Bronchial epithelial cell (primary cell): Measurements from ENCODE around the gene DNAJB6. TPM values are rescaled to one million over a fixed set of nuclear protein-coding genes. Genes with fewer than 3 reads are reported as not detected.

ENCODE experiments used
- DNase-seq: peaks from one replicate; pipeline ENCODE4 v3.0.0-alpha.2; 2010; ENCODE audit warnings: low read depth
- FAIRE-seq: peaks from 2 replicates; lab custom pipeline; 2011; peaks lifted over from hg19 to GRCh38; lab: Jason Lieb, UNC
- H3K27me3 ChIP-seq: 2 replicates; pipeline ENCODE4 v1.5.1; 2011; ENCODE audit warnings: low read length; ENCODE audit not compliant: control insufficient read depth, insufficient read depth
- H3K36me3 ChIP-seq: 2 replicates; pipeline ENCODE4 v1.5.1; 2011; ENCODE audit warnings: low read length; ENCODE audit not compliant: control insufficient read depth, insufficient read depth
- H3K4me3 ChIP-seq: 2 replicates; pipeline ENCODE4 v1.5.1; 2011; ENCODE audit warnings: mild to moderate bottlenecking, low read depth, low read length, control low read depth
- total RNA-seq: library from RNA; depleted of rRNA; stranded (reverse); fragments of >200 nt; gene quantifications from 2 replicates; pipeline ENCODE4 v1.2.1, GENCODE V29; 2014
- TF ChIP-seq, protein P1 (sequence below): IDR thresholded peaks from 2 replicates; pipeline ENCODE4 v1.5.1; 2011; ENCODE audit warnings: mild to moderate bottlenecking, moderate library complexity, low read length, control low read depth, inconsistent platforms; ENCODE audit not compliant: insufficient read depth, severe bottlenecking

The DNAJB6 gene
- total RNA-seq, 1 donor from 2014 or later = 87.9 TPM

DNA sequence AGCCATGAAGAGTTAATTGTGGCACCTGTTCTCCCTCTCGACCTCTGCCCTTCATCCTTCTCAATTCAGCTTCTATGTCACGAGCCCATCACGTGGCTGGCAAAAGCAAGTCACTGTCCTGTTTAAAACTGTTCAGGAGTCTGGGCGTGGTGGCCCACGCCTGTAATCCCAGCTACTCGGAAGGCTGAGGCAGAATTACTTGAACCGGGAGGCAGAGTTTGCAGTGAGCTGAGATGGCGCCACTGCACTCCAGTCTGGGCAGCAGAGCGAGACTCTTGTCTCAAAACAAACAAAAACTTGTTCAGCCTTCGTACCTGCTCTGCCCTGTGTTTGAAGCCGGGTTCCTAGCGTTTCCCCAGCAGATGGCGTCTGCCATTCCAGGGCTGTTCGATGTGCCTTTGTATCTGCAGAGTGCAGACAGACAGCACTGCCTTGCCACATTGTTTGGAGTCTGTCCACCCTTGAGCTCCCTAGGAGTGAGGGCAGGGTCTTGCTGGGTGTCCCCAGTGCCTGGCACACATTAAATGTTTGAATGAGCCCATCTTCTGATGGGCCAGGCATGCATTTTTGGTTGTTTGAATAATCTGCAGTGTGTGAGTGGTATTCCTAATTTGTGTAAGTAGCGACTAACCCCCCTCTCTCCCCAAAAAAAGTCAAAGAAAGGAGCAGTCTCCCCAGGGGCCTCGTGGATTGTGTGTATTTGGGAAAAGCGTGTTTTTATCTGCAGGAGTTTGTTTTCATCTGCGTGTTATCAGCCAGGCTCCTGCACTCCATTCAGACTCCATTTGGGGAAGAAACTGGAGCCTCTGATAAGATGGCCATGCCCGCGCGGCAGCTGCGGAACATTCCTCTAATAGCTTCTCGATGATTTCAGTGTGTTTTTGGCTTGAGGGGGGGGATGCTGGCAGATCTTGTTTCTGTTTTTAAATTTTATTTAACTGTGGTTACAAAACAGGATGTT lies 61.2 kb downstream of the DNAJB6 start:
- no peak for FAIRE-seq
- H3K4me3 ChIP-seq = no peak overlapping the region
- H3K36me3 ChIP-seq = peaks cover 3% of the 10 kb centered on the region
- no peaks in the 10 kb centered on the region for H3K27me3 ChIP-seq
- DNase-seq = peak; percentile 65
- TF ChIP-seq, protein P1, sequence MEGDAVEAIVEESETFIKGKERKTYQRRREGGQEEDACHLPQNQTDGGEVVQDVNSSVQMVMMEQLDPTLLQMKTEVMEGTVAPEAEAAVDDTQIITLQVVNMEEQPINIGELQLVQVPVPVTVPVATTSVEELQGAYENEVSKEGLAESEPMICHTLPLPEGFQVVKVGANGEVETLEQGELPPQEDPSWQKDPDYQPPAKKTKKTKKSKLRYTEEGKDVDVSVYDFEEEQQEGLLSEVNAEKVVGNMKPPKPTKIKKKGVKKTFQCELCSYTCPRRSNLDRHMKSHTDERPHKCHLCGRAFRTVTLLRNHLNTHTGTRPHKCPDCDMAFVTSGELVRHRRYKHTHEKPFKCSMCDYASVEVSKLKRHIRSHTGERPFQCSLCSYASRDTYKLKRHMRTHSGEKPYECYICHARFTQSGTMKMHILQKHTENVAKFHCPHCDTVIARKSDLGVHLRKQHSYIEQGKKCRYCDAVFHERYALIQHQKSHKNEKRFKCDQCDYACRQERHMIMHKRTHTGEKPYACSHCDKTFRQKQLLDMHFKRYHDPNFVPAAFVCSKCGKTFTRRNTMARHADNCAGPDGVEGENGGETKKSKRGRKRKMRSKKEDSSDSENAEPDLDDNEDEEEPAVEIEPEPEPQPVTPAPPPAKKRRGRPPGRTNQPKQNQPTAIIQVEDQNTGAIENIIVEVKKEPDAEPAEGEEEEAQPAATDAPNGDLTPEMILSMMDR = peak; percentile 77

DNA sequence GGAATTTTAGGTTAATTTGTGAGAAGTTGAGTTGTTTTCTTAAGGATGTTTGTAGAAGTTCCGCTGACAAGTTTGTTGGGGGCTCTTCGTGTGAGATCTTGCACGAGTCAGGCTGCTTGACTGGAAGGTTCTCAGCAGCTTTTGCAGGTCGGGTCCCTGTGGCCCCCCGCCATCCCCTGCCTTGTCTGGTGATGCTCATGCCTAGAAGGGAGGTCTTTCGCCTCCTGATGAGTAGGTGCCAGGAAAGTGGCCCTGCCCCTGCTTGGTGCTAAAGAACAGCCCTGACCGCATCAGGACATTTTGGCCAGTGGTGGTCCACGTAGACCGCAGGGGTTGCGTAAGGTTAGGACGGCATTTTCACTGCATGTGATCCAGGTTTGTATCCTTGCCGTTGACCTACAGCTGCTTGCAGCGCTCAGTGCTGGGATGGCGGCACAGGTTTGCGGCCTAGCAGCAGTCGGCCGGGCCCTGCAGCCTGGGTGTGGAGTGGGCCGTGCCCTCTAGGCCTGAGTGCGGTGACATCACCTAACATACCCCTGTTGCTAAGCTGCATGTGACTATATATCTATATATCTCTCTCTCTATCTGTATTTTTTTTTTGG lies 62.4 kb downstream of the DNAJB6 start:
- no peak for FAIRE-seq
- H3K36me3 ChIP-seq = peaks cover 3% of the 10 kb centered on the region
- TF ChIP-seq, protein P1 = no peak
- no peak for DNase-seq
- no peak overlapping the region for H3K4me3 ChIP-seq
- H3K27me3 ChIP-seq = no peaks in the 10 kb centered on the region

DNA sequence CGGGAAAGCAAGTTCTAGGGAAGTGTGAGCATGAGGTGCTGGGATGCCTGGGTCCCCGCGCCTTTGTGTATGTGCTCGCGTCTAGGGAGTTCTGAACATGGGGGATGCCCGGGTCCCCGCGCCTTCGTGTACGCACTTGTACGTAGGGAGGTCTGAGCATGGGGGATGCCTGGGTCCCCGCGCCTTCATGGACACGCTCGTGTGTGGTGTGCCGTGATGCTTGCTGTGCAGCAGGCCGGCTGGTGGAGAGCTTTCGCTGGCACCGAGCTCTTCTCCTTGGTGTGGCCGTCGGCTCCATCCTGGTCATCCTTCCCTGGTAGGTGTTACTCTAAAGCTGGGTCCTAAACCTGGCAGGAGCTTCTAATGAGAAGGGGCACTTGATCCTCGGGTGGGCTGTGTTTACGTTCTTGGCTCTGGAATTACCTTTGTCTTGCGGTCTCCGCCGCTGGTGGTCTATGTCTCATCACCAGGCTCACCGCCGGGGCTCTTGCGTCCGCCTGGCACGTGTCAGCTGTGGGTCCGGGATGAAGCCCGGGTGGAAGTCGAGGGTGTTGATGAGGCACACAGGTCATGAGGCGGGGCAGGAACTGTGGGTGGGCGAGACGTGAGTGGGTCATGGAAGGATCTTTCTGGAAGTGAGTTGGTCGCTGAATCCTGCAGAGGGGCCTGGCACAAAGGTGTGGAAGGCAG lies 63.5 kb downstream of the DNAJB6 start:
- Histone ChIP-seq H3K27me3 (no peaks in the 10 kb centered on the region), H3K36me3 (peaks cover 3% of the 10 kb centered on the region), H3K4me3 (no peak overlapping the region)
- FAIRE-seq (no peak), DNase-seq (no peak)
- TF ChIP-seq, protein P1 = no peak

DNA sequence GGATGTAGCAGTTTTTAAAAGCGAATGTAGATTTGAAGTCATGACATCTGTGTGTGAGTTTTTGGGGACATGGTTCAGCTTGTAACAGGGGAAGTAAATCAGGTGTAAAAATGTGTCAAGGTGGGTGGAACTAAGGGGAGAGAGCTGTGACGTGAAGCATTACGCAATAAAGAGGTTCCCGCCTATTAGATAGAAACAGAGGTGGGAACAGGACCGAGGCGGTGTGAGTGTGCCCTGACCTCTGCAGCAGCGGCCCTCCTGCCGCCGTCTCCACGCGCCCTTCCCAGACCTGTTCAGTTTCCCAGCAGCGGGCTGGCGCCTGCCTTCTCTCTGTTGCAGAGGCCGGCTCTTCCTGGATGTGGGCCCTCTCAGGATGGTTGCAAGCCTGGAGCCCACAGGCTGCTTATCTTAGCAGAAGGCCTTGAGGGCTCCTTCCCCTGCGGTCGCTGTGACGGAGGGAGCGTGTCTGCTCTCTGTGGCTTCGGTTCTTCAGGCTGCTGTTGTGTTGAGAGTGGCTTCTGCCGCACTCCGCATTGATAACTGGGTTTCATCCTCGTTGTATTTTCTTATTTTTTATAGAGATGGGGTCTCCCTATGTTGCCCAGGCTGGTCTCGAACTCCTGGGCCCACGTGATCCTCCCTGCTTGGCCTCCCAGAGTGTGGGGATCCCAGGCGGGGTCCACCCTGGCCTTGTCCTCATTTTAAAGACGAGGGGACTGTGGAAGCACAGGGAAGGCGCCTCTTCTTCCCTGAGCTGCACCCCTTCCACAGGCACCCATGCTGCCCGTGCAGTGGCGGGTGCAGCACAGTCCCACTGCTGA lies 65.0 kb downstream of the DNAJB6 start:
- H3K4me3 ChIP-seq = no peak overlapping the region
- DNase-seq (no peak), FAIRE-seq (no peak)
- peaks cover 3% of the 10 kb centered on the region for H3K36me3 ChIP-seq
- H3K27me3 ChIP-seq = no peaks in the 10 kb centered on the region
- TF ChIP-seq, protein P1 = no peak

DNA sequence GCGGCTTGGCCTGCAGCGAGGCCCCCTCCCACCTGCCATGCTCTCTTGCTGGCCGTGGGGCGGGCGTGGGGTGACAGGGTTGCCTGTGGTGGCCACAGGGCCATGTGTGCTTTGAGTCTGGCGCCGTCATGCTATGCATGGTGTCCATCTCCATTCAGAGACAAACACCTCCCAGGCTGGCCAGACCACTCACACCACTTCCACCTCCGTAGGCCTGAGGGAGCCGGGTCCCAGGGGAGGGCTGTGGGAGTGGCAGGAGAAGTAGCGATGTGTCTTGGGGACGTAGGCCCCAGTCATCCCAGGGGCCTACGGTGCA lies 65.5 kb downstream of the DNAJB6 start:
- TF ChIP-seq, protein P1 = no peak
- peaks cover 3% of the 10 kb centered on the region for H3K36me3 ChIP-seq
- H3K4me3 ChIP-seq = no peak overlapping the region
- FAIRE-seq = no peak
- DNase-seq = no peak
- H3K27me3 ChIP-seq = no peaks in the 10 kb centered on the region
